DND-41 (cell line): ENCODE measurements around the gene PRDM5.

Experiments used
- ATAC-seq: fragments of 200-7000 bp; cut with Tn5 transposase; 3 replicates; pipeline ENCODE4 v1.9.1; 2021; ENCODE audit warnings: low read depth; ENCODE audit not compliant: insufficient read depth
- DNase-seq: peaks from one replicate; pipeline ENCODE4 v3.0.0-alpha.2; 2020
- H2AFZ ChIP-seq: 2 replicates; pipeline ENCODE4 v1.6.0; 2012; ENCODE audit warnings: low read depth, low read length
- H3K27ac ChIP-seq: 2 replicates; pipeline ENCODE4 v1.5.1; 2012; ENCODE audit warnings: low read length, inconsistent platforms
- H3K27me3 ChIP-seq: fragments of 200-600 bp; sonication (generic); 2 replicates; pipeline ENCODE4 v1.6.0; 2012; ENCODE audit warnings: low read length, mild to moderate bottlenecking, inconsistent platforms; ENCODE audit not compliant: insufficient read depth, poor library complexity
- H3K36me3 ChIP-seq: 2 replicates; pipeline ENCODE4 v1.5.1; 2012; ENCODE audit warnings: low read length, inconsistent platforms; ENCODE audit not compliant: insufficient read depth
- H3K4me1 ChIP-seq: 2 replicates; pipeline ENCODE4 v1.5.1; 2012; ENCODE audit warnings: mild to moderate bottlenecking, low read length; ENCODE audit not compliant: insufficient read depth
- H3K4me2 ChIP-seq: 2 replicates; pipeline ENCODE4 v1.6.0; 2012; ENCODE audit warnings: mild to moderate bottlenecking, moderate library complexity, low read length, inconsistent platforms; ENCODE audit not compliant: insufficient read depth
- H3K4me3 ChIP-seq, 2 experiments: fragments of 200-600 bp in 1 of 2; shearing (Covaris generic) in 1 of 2; 2 replicates each; pipeline ENCODE4 v1.5.1; 2012 to 2016; ENCODE audit warnings: inconsistent platforms in 2 of 2, low read length in 2 of 2, mild to moderate bottlenecking in 2 of 2, low read depth in 1 of 2, moderate library complexity in 1 of 2
- H3K79me2 ChIP-seq: 2 replicates; pipeline ENCODE4 v1.6.0; 2012; ENCODE audit warnings: low read length, inconsistent platforms; ENCODE audit not compliant: insufficient read depth
- H3K9ac ChIP-seq: 2 replicates; pipeline ENCODE4 v1.6.0; 2012; ENCODE audit warnings: low read depth, mild to moderate bottlenecking, inconsistent platforms, low read length, moderate library complexity
- H3K9me3 ChIP-seq: 2 replicates; pipeline ENCODE4 v1.5.1; 2012; ENCODE audit warnings: low read length, moderate library complexity, mild to moderate bottlenecking, inconsistent platforms; ENCODE audit not compliant: insufficient read depth, severe bottlenecking
- H4K20me1 ChIP-seq: 2 replicates; pipeline ENCODE4 v1.6.0; 2012; ENCODE audit warnings: low read length; ENCODE audit not compliant: insufficient read depth
- CTCF ChIP-seq: IDR thresholded peaks from 2 replicates; pipeline ENCODE4 v1.5.1; 2012; ENCODE audit warnings: borderline replicate concordance, low read length, moderate library complexity, mild to moderate bottlenecking; ENCODE audit not compliant: poor library complexity, severe bottlenecking; ENCODE audit errors: extremely low read depth
- EZH2 ChIP-seq: IDR thresholded peaks from 3 replicates; pipeline ENCODE4 v1.6.1; 2012; ENCODE audit warnings: borderline replicate concordance, low read depth, mild to moderate bottlenecking, moderate library complexity, low read length, inconsistent platforms; ENCODE audit not compliant: severe bottlenecking

PRDM5 gene

DNA sequence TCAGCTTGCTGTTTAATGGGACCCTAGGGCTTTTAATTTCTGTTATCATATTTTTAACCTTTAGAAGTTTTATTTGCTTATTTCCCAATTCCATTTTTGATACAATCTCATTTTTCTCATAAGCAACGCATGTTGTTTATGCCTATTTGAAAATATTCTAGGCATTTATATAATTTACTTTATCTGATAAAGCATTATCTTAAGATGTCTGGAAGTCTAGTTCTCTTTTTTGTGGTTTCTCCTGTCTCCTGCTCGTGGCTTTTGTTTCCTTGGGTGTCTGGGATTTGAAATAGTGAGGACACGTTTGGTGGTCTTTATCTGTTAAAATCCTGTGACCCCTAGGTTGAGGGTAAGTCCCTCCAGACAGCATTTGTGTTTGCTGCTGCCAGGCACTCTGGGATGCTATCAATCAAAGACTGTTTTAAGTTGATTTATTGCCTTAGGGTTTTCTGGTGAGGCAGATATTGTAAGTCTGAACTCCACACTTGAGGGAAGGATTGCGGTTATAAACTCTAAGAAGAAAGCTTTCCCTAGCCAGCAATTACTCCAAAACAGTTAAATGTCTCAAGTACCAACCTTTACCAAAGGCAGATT, 208.0 kb downstream of the PRDM5 start:
- no peak for DNase-seq
- no peaks in the 10 kb centered on the region for H3K9me3 ChIP-seq

GRCh38 chr4:120709991-120710390, 212.5 kb downstream of the PRDM5 start:
- Histone ChIP-seq H3K27me3 (peaks cover 3% of the 10 kb centered on the region), H2AFZ (no peak overlapping the region), H3K4me3 (no peak overlapping the region), H3K4me1 (no peaks in the 10 kb centered on the region), H3K4me2 (no peak overlapping the region), H3K27ac (no peak overlapping the region), H3K9ac (no peak overlapping the region), H3K36me3 (no peaks in the 10 kb centered on the region), H4K20me1 (no peaks in the 10 kb centered on the region), H3K9me3 (no peaks in the 10 kb centered on the region), H3K79me2 (no peaks in the 10 kb centered on the region)
- TF ChIP-seq EZH2 (no peak), CTCF (no peak)
- DNase-seq, result no peak
- ATAC-seq, result no peak

More for the DNA sequence above, 208.0 kb downstream of the PRDM5 start:
- ATAC-seq, result no peak
- Histone ChIP-seq H3K27ac (no peak overlapping the region), H3K27me3 (peaks cover 9% of the 10 kb centered on the region), H3K4me1 (no peaks in the 10 kb centered on the region), H3K79me2 (no peaks in the 10 kb centered on the region), H3K4me2 (no peak overlapping the region), H3K4me3 (no peak overlapping the region), H3K36me3 (no peaks in the 10 kb centered on the region), H2AFZ (no peak overlapping the region), H3K9ac (no peak overlapping the region), H4K20me1 (no peaks in the 10 kb centered on the region)
- no peak for TF ChIP-seq EZH2
- no peak for TF ChIP-seq CTCF

- Histone ChIP-seq H3K79me2 (no peaks in the 10 kb centered on the region), H3K27me3 (no peaks in the 10 kb centered on the region), H3K36me3 (no peaks in the 10 kb centered on the region), H4K20me1 (no peaks in the 10 kb centered on the region), H3K4me1 (no peaks in the 10 kb centered on the region), H3K4me3 (no peak overlapping the region), H3K4me2 (no peak overlapping the region), H3K9ac (no peak overlapping the region), H3K9me3 (no peaks in the 10 kb centered on the region), H2AFZ (no peak overlapping the region), H3K27ac (no peak overlapping the region)
- no peak for DNase-seq
- no peak for ATAC-seq
- TF ChIP-seq CTCF (no peak), EZH2 (no peak)
Measured at GRCh38 chr4:120704538-120704937, 218.0 kb downstream of the PRDM5 start.

DNA sequence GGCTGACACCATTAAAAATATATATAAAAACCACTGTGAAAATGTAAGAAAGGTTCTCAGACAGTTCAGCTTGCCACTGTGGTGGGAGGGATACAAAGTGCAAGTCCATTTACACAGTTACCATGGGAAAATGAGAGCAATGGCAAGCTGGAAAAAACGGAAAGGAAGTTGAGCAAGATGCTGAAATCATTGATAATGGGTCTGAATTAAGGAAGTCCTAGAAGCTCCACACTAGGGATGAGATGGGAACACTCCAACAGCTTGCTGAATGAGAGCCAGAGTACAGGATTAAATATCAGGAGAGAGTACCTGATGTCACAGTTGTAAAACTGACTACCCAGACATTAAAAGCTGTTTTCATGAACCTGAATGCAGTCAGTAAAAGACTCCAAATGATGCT, 218.6 kb downstream of the PRDM5 start:
- H3K9ac ChIP-seq, result no peak overlapping the region
- H3K9me3 ChIP-seq, result no peaks in the 10 kb centered on the region
- no peaks in the 10 kb centered on the region for H4K20me1 ChIP-seq
- no peak overlapping the region for H3K4me2 ChIP-seq
- no peak overlapping the region for H2AFZ ChIP-seq
- no peaks in the 10 kb centered on the region for H3K27me3 ChIP-seq
- H3K36me3 ChIP-seq, result no peaks in the 10 kb centered on the region
- DNase-seq, result no peak
- no peak overlapping the region for H3K4me3 ChIP-seq
- H3K79me2 ChIP-seq, result no peaks in the 10 kb centered on the region
- ATAC-seq, result no peak
- no peaks in the 10 kb centered on the region for H3K4me1 ChIP-seq
- H3K27ac ChIP-seq, result no peak overlapping the region
- TF ChIP-seq EZH2, result no peak
- TF ChIP-seq CTCF, result no peak
